ENCODE data around the gene BPIFA1.
A peak's percentile ranks its signal among the peaks of the same experiment; 100 is the strongest.

The BPIFA1 gene

GRCh38 chr20:33235696-33236095, at the start of gene BPIFA1:
Gene BPIFA1 (plus strand): TSS chr20:33235996. CDS start chr20:33237712, 1,716 bp downstream.
- DNase-seq (ENCODE audit: low read depth, low spot score), result no peak

- DNase-seq (ENCODE audit: low read depth, low spot score), result no peak
Observed at GRCh38 chr20:33187491-33187890, 48.3 kb upstream of the BPIFA1 start.

- DNase-seq (ENCODE audit: low read depth, low spot score), result no peak
Observed at GRCh38 chr20:33188421-33188820, 47.4 kb upstream of the BPIFA1 start.

- no peak for DNase-seq (ENCODE audit: low read depth, low spot score)
Observed at GRCh38 chr20:33191484-33191883, 44.3 kb upstream of the BPIFA1 start.

GRCh38 chr20:33191955-33192354, 43.8 kb upstream of the BPIFA1 start:
- no peak for DNase-seq (ENCODE audit: low read depth, low spot score)

GRCh38 chr20:33192912-33193501, 42.8 kb upstream of the BPIFA1 start:
- DNase-seq (ENCODE audit: low read depth, low spot score), result peak; percentile 6

GRCh38 chr20:33199026-33199425, 36.8 kb upstream of the BPIFA1 start:
- DNase-seq (ENCODE audit: low read depth, low spot score), result no peak

GRCh38 chr20:33202451-33202850, 33.3 kb upstream of the BPIFA1 start:
- no peak for DNase-seq (ENCODE audit: low read depth, low spot score)

- no peak for DNase-seq (ENCODE audit: low read depth, low spot score)
Observed at GRCh38 chr20:33203444-33203843, 32.4 kb upstream of the BPIFA1 start.

- peak; percentile 83 for DNase-seq (ENCODE audit: low read depth, low spot score)
Observed at GRCh38 chr20:33209789-33210188, 26.0 kb upstream of the BPIFA1 start.

GRCh38 chr20:33210371-33210770, 25.4 kb upstream of the BPIFA1 start:
- DNase-seq (ENCODE audit: low read depth, low spot score), result no peak

- DNase-seq (ENCODE audit: low read depth, low spot score), result peak; percentile 47
Observed at GRCh38 chr20:33211817-33212424, 23.9 kb upstream of the BPIFA1 start.

GRCh38 chr20:33217052-33217451, 18.7 kb upstream of the BPIFA1 start, which contains the start of gene BPIFA3:
Gene BPIFA3 (plus strand): TSS chr20:33217352. CDS start chr20:33217537, 185 bp downstream.
- DNase-seq (ENCODE audit: low read depth, low spot score), result no peak

- DNase-seq (ENCODE audit: low read depth, low spot score), result no peak
Observed at GRCh38 chr20:33224399-33224798, 11.4 kb upstream of the BPIFA1 start.

- DNase-seq (ENCODE audit: low read depth, low spot score), result no peak
Observed at GRCh38 chr20:33229843-33230242, 6.0 kb upstream of the BPIFA1 start.

GRCh38 chr20:33231237-33231636, 4.6 kb upstream of the BPIFA1 start:
- no peak for DNase-seq (ENCODE audit: low read depth, low spot score)

GRCh38 chr20:33232486-33233072, 3.2 kb upstream of the BPIFA1 start:
- DNase-seq (ENCODE audit: low read depth, low spot score), result no peak

- no peak for DNase-seq (ENCODE audit: low read depth, low spot score)
Observed at GRCh38 chr20:33233129-33233774, 2.5 kb upstream of the BPIFA1 start.

GRCh38 chr20:33234050-33234449, 1.7 kb upstream of the BPIFA1 start:
- no peak for DNase-seq (ENCODE audit: low read depth, low spot score)

GRCh38 chr20:33236351-33236750, 555 bp downstream of the BPIFA1 start:
- no peak for DNase-seq (ENCODE audit: low read depth, low spot score)

GRCh38 chr20:33237989-33238388, 2.2 kb downstream of the BPIFA1 start:
- no peak for DNase-seq (ENCODE audit: low read depth, low spot score)

- no peak for DNase-seq (ENCODE audit: low read depth, low spot score)
Observed at GRCh38 chr20:33239418-33239817, 3.6 kb downstream of the BPIFA1 start.

Data from astrocyte of the hippocampus (primary cell).